SK-N-SH treated with all-trans-retinoic acid at 6 μM for 48 hours (cell line): ENCODE measurements around the gene DNAJC1.

Experiments
- ATAC-seq: fragments of 200-7000 bp; cut with Tn5 transposase; 3 replicates; pipeline ENCODE4 v1.9.1; 2020; ENCODE audit warnings: mild to moderate bottlenecking, moderate library complexity
- BACH2 ChIP-seq: fragments of 250-450 bp; sonication (Bioruptor Pico); IDR thresholded peaks from 2 replicates; pipeline ENCODE4 v1.9.0; 2021; ENCODE audit warnings: mild to moderate bottlenecking, borderline replicate concordance
- CSDC2 ChIP-seq: fragments of 250-450 bp; sonication (Bioruptor Pico); IDR thresholded peaks from 2 replicates; pipeline ENCODE4 v1.5.0; 2020; ENCODE audit warnings: mild to moderate bottlenecking, moderate library complexity
- ESRRG ChIP-seq: fragments of 250-450 bp; sonication (Bioruptor Pico); IDR thresholded peaks from 2 replicates; pipeline ENCODE4 v1.6.1; 2021; ENCODE audit warnings: mild to moderate bottlenecking
- GLIS3 ChIP-seq: fragments of 250-450 bp; sonication (Bioruptor Pico); IDR thresholded peaks from 2 replicates; pipeline ENCODE4 v1.5.0; 2020; ENCODE audit warnings: mild to moderate bottlenecking, moderate library complexity
- ISL1 ChIP-seq: fragments of 250-450 bp; sonication (Bioruptor Pico); IDR thresholded peaks from 2 replicates; pipeline ENCODE4 v2.1.2; 2022; ENCODE audit warnings: mild to moderate bottlenecking, moderate library complexity
- PPARA ChIP-seq: fragments of 250-450 bp; sonication (Bioruptor Pico); IDR thresholded peaks from 2 replicates; pipeline ENCODE4 v1.5.0; 2020; ENCODE audit warnings: mild to moderate bottlenecking, borderline replicate concordance
- RARB ChIP-seq: fragments of 250-450 bp; sonication (Bioruptor Pico); IDR thresholded peaks from 2 replicates; pipeline ENCODE4 v1.8.0; 2021; ENCODE audit warnings: mild to moderate bottlenecking, moderate library complexity
- SNAI2 ChIP-seq: fragments of 250-450 bp; sonication (Bioruptor Pico); IDR thresholded peaks from 2 replicates; pipeline ENCODE4 v1.5.0; 2020; ENCODE audit warnings: mild to moderate bottlenecking, moderate library complexity
- TCF4 ChIP-seq: fragments of 250-450 bp; sonication (Bioruptor Pico); IDR thresholded peaks from 2 replicates; pipeline ENCODE4 v1.8.0; 2021; ENCODE audit warnings: mild to moderate bottlenecking, moderate library complexity, borderline replicate concordance
- TOX ChIP-seq: fragments of 250-450 bp; sonication (Bioruptor Pico); IDR thresholded peaks from 2 replicates; pipeline ENCODE4 v1.8.0; 2021; ENCODE audit warnings: mild to moderate bottlenecking, moderate library complexity, borderline replicate concordance
- ZC3H10 ChIP-seq: fragments of 250-450 bp; sonication (Bioruptor Pico); IDR thresholded peaks from 2 replicates; pipeline ENCODE4 v1.5.1; 2021; ENCODE audit warnings: mild to moderate bottlenecking, moderate library complexity
- ZFP3 ChIP-seq: fragments of 250-450 bp; sonication (Bioruptor Pico); IDR thresholded peaks from 2 replicates; pipeline ENCODE4 v1.5.0; 2020; ENCODE audit warnings: mild to moderate bottlenecking, moderate library complexity
- ZFP30 ChIP-seq: fragments of 450-650 bp; formaldehyde crosslinking; IDR thresholded peaks from 2 replicates; pipeline ENCODE4 v1.5.0; 2022; ENCODE audit warnings: mild to moderate bottlenecking, moderate library complexity
- ZNF565 ChIP-seq: fragments of 450-650 bp; formaldehyde crosslinking; conservative IDR thresholded peaks from 2 replicates; pipeline ENCODE4 v1.5.0; 2020; ENCODE audit warnings: low read depth, mild to moderate bottlenecking, moderate library complexity
- ZNF70 ChIP-seq: fragments of 450-650 bp; formaldehyde crosslinking; IDR thresholded peaks from 2 replicates; pipeline ENCODE4 v1.5.0; 2020; ENCODE audit warnings: mild to moderate bottlenecking, moderate library complexity
- ZNF8 ChIP-seq: fragments of 450-650 bp; formaldehyde crosslinking; IDR thresholded peaks from 2 replicates; pipeline ENCODE4 v1.5.0; 2020; ENCODE audit warnings: mild to moderate bottlenecking, moderate library complexity
- TF ChIP-seq, protein P1 (sequence below): fragments of 250-450 bp; sonication (Bioruptor Pico); IDR thresholded peaks from 2 replicates; pipeline ENCODE4 v1.5.1; 2021; ENCODE audit warnings: mild to moderate bottlenecking, moderate library complexity
- TF ChIP-seq, protein P2 (sequence below): fragments of 250-450 bp; sonication (Bioruptor Pico); IDR thresholded peaks from 2 replicates; pipeline ENCODE4 v1.5.0; 2020; ENCODE audit warnings: mild to moderate bottlenecking, moderate library complexity
- TF ChIP-seq, protein P3 (sequence below): fragments of 250-450 bp; sonication (Bioruptor Pico); IDR thresholded peaks from 2 replicates; pipeline ENCODE4 v1.8.0; 2021; ENCODE audit warnings: low read depth, mild to moderate bottlenecking, moderate library complexity, borderline replicate concordance
- TF ChIP-seq, protein P4 (sequence below): fragments of 250-450 bp; sonication (Bioruptor Pico); IDR thresholded peaks from 2 replicates; pipeline ENCODE4 v1.5.1; 2020; ENCODE audit warnings: low read depth, mild to moderate bottlenecking, moderate library complexity
- TF ChIP-seq, protein P5 (sequence below): fragments of 250-450 bp; sonication (Bioruptor Pico); IDR thresholded peaks from 2 replicates; pipeline ENCODE4 v1.8.0; 2020; ENCODE audit warnings: mild to moderate bottlenecking, moderate library complexity, borderline replicate concordance

DNAJC1 gene

DNA sequence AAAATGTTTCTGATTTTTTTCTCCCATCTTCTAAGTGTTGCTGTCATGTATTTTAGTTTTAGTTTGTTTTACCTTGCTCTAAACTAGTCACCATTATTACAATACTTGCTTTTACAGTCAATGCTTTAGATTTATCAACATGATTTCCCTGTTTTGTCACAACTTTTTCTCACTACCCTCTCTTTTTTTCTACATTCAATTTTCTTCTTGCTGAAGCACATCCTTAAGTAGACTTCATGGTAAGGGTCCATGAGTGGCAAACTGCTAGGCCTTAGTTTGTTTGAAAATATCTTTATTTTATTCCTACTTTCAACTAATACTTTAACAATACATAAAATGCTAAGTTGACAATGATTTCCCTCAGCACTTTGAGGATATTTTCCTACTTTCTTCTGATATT lies 173.5 kb downstream of the DNAJC1 start (continued):
- TF ChIP-seq, protein P1, sequence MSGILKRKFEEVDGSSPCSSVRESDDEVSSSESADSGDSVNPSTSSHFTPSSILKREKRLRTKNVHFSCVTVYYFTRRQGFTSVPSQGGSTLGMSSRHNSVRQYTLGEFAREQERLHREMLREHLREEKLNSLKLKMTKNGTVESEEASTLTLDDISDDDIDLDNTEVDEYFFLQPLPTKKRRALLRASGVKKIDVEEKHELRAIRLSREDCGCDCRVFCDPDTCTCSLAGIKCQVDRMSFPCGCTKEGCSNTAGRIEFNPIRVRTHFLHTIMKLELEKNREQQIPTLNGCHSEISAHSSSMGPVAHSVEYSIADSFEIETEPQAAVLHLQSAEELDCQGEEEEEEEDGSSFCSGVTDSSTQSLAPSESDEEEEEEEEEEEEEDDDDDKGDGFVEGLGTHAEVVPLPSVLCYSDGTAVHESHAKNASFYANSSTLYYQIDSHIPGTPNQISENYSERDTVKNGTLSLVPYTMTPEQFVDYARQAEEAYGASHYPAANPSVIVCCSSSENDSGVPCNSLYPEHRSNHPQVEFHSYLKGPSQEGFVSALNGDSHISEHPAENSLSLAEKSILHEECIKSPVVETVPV, result no peak

DNA sequence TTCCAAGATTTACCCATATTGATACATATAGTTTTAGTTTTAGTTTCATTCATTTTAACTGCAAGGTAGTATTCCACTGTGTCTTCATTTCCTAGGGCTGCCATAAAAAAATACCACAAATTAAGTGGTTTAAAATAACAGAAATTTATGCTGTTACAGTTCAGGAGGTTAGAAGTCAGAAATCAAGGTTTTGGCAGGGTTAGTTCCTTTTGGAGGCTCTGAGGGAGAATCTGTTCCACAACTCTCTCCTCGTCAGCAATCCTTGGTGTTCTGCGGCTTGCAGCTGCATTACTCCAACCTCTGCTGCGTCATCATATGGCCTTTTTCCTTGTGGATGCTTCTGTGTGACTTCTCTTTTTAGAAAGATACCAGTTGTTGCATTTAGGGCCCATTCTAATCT lies 176.2 kb downstream of the DNAJC1 start:
- TF ChIP-seq ZFP3 (CRISPR knock-in tag), result no peak
- TF ChIP-seq ISL1, result no peak
- TF ChIP-seq ZNF8 (CRISPR knock-in tag), result no peak
- no peak for TF ChIP-seq ZNF70
- TF ChIP-seq TOX (CRISPR knock-in tag), result no peak
- TF ChIP-seq, protein P2, sequence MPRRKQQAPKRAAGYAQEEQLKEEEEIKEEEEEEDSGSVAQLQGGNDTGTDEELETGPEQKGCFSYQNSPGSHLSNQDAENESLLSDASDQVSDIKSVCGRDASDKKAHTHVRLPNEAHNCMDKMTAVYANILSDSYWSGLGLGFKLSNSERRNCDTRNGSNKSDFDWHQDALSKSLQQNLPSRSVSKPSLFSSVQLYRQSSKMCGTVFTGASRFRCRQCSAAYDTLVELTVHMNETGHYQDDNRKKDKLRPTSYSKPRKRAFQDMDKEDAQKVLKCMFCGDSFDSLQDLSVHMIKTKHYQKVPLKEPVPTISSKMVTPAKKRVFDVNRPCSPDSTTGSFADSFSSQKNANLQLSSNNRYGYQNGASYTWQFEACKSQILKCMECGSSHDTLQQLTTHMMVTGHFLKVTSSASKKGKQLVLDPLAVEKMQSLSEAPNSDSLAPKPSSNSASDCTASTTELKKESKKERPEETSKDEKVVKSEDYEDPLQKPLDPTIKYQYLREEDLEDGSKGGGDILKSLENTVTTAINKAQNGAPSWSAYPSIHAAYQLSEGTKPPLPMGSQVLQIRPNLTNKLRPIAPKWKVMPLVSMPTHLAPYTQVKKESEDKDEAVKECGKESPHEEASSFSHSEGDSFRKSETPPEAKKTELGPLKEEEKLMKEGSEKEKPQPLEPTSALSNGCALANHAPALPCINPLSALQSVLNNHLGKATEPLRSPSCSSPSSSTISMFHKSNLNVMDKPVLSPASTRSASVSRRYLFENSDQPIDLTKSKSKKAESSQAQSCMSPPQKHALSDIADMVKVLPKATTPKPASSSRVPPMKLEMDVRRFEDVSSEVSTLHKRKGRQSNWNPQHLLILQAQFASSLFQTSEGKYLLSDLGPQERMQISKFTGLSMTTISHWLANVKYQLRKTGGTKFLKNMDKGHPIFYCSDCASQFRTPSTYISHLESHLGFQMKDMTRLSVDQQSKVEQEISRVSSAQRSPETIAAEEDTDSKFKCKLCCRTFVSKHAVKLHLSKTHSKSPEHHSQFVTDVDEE (CRISPR knock-in tag), result no peak
- no peak for TF ChIP-seq GLIS3 (CRISPR knock-in tag)
- no peak for ATAC-seq

DNA sequence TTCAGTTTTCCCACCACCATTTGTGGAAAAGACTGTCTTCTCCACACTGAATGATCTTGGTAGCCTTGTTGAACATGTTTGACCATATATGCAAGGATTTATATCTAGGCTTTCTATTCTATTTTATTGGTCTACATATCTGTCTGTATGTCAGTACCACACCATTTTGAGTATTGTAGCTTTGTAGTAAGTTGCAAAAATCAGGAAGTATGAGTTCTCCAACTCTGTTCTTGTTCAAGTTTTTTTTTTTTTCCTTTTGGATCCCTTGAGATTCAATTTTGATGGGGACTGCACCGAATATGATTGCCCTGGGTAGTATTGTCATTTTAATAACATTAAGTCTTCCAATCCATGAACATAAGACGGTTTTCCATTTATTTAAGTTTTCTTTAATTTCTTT lies 176.8 kb downstream of the DNAJC1 start:
- ATAC-seq, result no peak
- TF ChIP-seq TCF4 (no peak), ZFP3 (CRISPR knock-in tag) (no peak), ZC3H10 (CRISPR knock-in tag) (no peak), RARB (CRISPR knock-in tag) (no peak), PPARA (CRISPR knock-in tag) (no peak), BACH2 (CRISPR knock-in tag) (no peak), ZNF8 (CRISPR knock-in tag) (no peak), ZNF70 (no peak)
- TF ChIP-seq, protein P2 (CRISPR knock-in tag), result no peak

DNA sequence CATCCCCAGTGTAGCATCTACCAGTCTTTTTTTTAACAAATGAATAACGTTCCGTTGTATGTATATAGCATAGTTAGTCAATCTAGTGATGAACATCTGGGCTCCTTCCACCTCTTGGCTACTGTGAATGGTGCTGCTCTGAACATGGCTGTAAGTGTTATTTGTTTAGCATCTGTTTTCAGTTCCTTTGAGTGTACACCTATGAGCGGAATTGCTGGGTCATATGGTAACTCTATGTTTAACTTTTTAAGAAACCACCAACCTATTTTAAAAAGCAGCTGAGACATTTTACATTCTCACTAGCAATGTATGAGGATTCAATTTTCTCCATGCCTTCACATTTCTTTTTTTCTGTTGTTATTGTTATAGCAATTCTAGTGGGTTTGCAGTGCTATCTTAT lies 178.2 kb downstream of the DNAJC1 start:
- ATAC-seq, result no peak
- peak; percentile 87 for TF ChIP-seq ZNF8 (CRISPR knock-in tag)
- TF ChIP-seq CSDC2 (CRISPR knock-in tag), result no peak

DNA sequence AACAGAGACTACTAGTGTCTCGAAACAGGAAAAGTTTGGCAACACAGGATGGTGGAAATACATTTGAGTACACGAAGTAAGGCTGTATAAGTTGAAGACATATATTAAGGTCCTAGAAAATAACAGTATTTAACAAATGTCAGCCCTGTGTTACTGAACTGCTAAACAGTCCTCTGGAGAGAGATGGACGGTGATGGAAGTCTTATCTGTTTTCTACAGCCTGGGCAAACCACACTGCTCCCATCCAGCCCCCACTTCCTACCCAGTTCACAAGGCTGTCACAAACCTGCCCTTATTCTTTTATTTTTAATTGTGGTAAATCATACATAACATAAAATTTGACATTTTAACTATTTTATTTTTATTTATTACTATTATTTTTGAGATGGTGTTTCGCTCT lies 179.1 kb downstream of the DNAJC1 start:
- ATAC-seq, result no peak
- TF ChIP-seq, protein P3, sequence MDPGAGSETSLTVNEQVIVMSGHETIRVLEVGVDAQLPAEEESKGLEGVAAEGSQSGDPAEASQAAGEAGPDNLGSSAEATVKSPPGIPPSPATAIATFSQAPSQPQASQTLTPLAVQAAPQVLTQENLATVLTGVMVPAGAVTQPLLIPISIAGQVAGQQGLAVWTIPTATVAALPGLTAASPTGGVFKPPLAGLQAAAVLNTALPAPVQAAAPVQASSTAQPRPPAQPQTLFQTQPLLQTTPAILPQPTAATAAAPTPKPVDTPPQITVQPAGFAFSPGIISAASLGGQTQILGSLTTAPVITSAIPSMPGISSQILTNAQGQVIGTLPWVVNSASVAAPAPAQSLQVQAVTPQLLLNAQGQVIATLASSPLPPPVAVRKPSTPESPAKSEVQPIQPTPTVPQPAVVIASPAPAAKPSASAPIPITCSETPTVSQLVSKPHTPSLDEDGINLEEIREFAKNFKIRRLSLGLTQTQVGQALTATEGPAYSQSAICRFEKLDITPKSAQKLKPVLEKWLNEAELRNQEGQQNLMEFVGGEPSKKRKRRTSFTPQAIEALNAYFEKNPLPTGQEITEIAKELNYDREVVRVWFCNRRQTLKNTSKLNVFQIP (CRISPR knock-in tag), result no peak
- TF ChIP-seq SNAI2 (CRISPR knock-in tag), result no peak
- no peak for TF ChIP-seq RARB (CRISPR knock-in tag)
- TF ChIP-seq, protein P4, sequence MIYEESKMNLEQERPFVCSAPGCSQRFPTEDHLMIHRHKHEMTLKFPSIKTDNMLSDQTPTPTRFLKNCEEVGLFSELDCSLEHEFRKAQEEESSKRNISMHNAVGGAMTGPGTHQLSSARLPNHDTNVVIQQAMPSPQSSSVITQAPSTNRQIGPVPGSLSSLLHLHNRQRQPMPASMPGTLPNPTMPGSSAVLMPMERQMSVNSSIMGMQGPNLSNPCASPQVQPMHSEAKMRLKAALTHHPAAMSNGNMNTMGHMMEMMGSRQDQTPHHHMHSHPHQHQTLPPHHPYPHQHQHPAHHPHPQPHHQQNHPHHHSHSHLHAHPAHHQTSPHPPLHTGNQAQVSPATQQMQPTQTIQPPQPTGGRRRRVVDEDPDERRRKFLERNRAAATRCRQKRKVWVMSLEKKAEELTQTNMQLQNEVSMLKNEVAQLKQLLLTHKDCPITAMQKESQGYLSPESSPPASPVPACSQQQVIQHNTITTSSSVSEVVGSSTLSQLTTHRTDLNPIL (CRISPR knock-in tag), result no peak
- TF ChIP-seq PPARA (CRISPR knock-in tag), result no peak
- TF ChIP-seq, protein P5, sequence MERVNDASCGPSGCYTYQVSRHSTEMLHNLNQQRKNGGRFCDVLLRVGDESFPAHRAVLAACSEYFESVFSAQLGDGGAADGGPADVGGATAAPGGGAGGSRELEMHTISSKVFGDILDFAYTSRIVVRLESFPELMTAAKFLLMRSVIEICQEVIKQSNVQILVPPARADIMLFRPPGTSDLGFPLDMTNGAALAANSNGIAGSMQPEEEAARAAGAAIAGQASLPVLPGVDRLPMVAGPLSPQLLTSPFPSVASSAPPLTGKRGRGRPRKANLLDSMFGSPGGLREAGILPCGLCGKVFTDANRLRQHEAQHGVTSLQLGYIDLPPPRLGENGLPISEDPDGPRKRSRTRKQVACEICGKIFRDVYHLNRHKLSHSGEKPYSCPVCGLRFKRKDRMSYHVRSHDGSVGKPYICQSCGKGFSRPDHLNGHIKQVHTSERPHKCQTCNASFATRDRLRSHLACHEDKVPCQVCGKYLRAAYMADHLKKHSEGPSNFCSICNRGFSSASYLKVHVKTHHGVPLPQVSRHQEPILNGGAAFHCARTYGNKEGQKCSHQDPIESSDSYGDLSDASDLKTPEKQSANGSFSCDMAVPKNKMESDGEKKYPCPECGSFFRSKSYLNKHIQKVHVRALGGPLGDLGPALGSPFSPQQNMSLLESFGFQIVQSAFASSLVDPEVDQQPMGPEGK (CRISPR knock-in tag), result no peak
- no peak for TF ChIP-seq ZFP30 (CRISPR knock-in tag)
- TF ChIP-seq ZFP3 (CRISPR knock-in tag), result no peak
- no peak for TF ChIP-seq ZC3H10 (CRISPR knock-in tag)
- no peak for TF ChIP-seq BACH2 (CRISPR knock-in tag)
- TF ChIP-seq ZNF8 (CRISPR knock-in tag), result no peak
- no peak for TF ChIP-seq ESRRG (CRISPR knock-in tag)
- TF ChIP-seq, protein P1, result no peak
- no peak for TF ChIP-seq TOX (CRISPR knock-in tag)
- no peak for TF ChIP-seq ZNF565
- no peak for TF ChIP-seq ISL1
- TF ChIP-seq GLIS3 (CRISPR knock-in tag), result no peak
- TF ChIP-seq ZNF70, result no peak
